Mesenchymal stem cell (in vitro differentiated cells and primary cell): ENCODE results near the gene UGT1A10.

Source experiments
- DNase-seq: peaks from one replicate; pipeline ENCODE4 v3.0.0-alpha.2; 2013
- H2AFZ ChIP-seq: one replicate; pipeline ENCODE4 v1.6.1; 2013; ENCODE audit warnings: low read depth, mild to moderate bottlenecking, control low read depth, inconsistent platforms, low read length, moderate library complexity
- H2AK5ac ChIP-seq: 2 replicates; pipeline ENCODE4 v1.6.1; 2013; ENCODE audit warnings: low read length, moderate library complexity, mild to moderate bottlenecking, inconsistent platforms; ENCODE audit not compliant: severe bottlenecking
- H2BK120ac ChIP-seq: one replicate; pipeline ENCODE4 v1.6.1; 2013; ENCODE audit warnings: low read depth, mild to moderate bottlenecking, inconsistent platforms, low read length, moderate library complexity
- H2BK12ac ChIP-seq, 2 experiments: one replicate each; pipeline ENCODE4 v1.6.1; 2013; ENCODE audit warnings: inconsistent platforms in 2 of 2, low read length in 2 of 2, mild to moderate bottlenecking in 2 of 2, moderate library complexity in 2 of 2, control low read depth in 1 of 2
- H2BK15ac ChIP-seq: one replicate; pipeline ENCODE4 v1.6.1; 2013; ENCODE audit warnings: mild to moderate bottlenecking, low read depth, inconsistent platforms; ENCODE audit not compliant: poor library complexity, severe bottlenecking
- H2BK5ac ChIP-seq: 2 replicates; pipeline ENCODE4 v1.6.1; 2013; ENCODE audit warnings: low read depth, mild to moderate bottlenecking, low read length, control low read depth, inconsistent platforms; ENCODE audit not compliant: poor library complexity, severe bottlenecking
- H3K14ac ChIP-seq, 2 experiments: one replicate each; pipeline ENCODE4 v1.6.1; 2013; ENCODE audit warnings: inconsistent platforms in 2 of 2, low read length in 2 of 2, control low read depth in 1 of 2, mild to moderate bottlenecking in 1 of 2, moderate library complexity in 1 of 2
- H3K18ac ChIP-seq, 2 experiments: one replicate each; pipeline ENCODE4 v1.6.1; 2013; ENCODE audit warnings: inconsistent platforms in 2 of 2, low read length in 2 of 2, control low read depth in 1 of 2, low read depth in 1 of 2, mild to moderate bottlenecking in 1 of 2
- H3K23ac ChIP-seq, 2 experiments: one replicate each; pipeline ENCODE4 v1.6.1; 2013; ENCODE audit warnings: inconsistent platforms in 2 of 2, low read length in 2 of 2, mild to moderate bottlenecking in 2 of 2, moderate library complexity in 2 of 2, control low read depth in 1 of 2
- H3K27ac ChIP-seq: 2 replicates; pipeline ENCODE4 v1.5.1; 2013; ENCODE audit warnings: mild to moderate bottlenecking, moderate library complexity, low read length, control low read depth, inconsistent platforms; ENCODE audit not compliant: poor library complexity, severe bottlenecking
- H3K27me3 ChIP-seq, 2 experiments: 2 replicates each; pipeline versions ENCODE4 v1.6.1 to v1.7.0; 2013; ENCODE audit warnings: low read length in 2 of 2, mild to moderate bottlenecking in 2 of 2, moderate library complexity in 2 of 2, control low read depth in 1 of 2, inconsistent platforms in 1 of 2; ENCODE audit not compliant: control insufficient read depth in 1 of 2, insufficient read depth in 1 of 2
- H3K36me3 ChIP-seq, 2 experiments: 2 replicates each; pipeline versions ENCODE4 v1.6.1 to v1.7.0; 2013; ENCODE audit warnings: low read length in 2 of 2, control low read depth in 1 of 2, inconsistent platforms in 1 of 2, low read depth in 1 of 2, mild to moderate bottlenecking in 1 of 2; ENCODE audit not compliant: insufficient read depth in 2 of 2, control insufficient read depth in 1 of 2
- H3K4ac ChIP-seq, 2 experiments: one replicate each; pipeline ENCODE4 v1.6.1; 2013; ENCODE audit warnings: inconsistent platforms in 2 of 2, low read length in 2 of 2, mild to moderate bottlenecking in 2 of 2, moderate library complexity in 2 of 2, control low read depth in 1 of 2, low read depth in 1 of 2
- H3K4me1 ChIP-seq: 2 replicates; pipeline ENCODE4 v1.6.1; 2013; ENCODE audit warnings: low read depth, low read length, control low read depth; ENCODE audit not compliant: control insufficient read depth, insufficient read depth
- H3K4me2 ChIP-seq: 2 replicates; pipeline ENCODE4 v1.6.1; 2013; ENCODE audit warnings: low read length, mild to moderate bottlenecking, inconsistent platforms; ENCODE audit not compliant: poor library complexity, severe bottlenecking
- H3K4me3 ChIP-seq, 2 experiments: 2 replicates each; pipeline versions ENCODE4 v1.5.1 to v1.7.0; 2013; ENCODE audit warnings: low read length in 2 of 2, mild to moderate bottlenecking in 2 of 2, control low read depth in 1 of 2, low read depth in 1 of 2; ENCODE audit not compliant: insufficient read depth in 1 of 2
- H3K79me1 ChIP-seq: replicated peaks from 2 replicates; pipeline ENCODE4 v1.6.1; 2013; ENCODE audit warnings: mild to moderate bottlenecking, control low read depth, low read length, inconsistent platforms; ENCODE audit not compliant: poor library complexity, severe bottlenecking
- H3K9ac ChIP-seq: 2 replicates; pipeline ENCODE4 v1.7.0; 2013; ENCODE audit warnings: mild to moderate bottlenecking, low read length, moderate library complexity
- H3K9me3 ChIP-seq: 2 replicates; pipeline ENCODE4 v1.7.0; 2013; ENCODE audit warnings: mild to moderate bottlenecking, low read length; ENCODE audit not compliant: control insufficient read depth
- H4K8ac ChIP-seq: one replicate; pipeline ENCODE4 v1.6.1; 2013; ENCODE audit warnings: inconsistent platforms, mild to moderate bottlenecking, low read length, moderate library complexity
- H4K91ac ChIP-seq: one replicate; pipeline ENCODE4 v1.6.1; 2013; ENCODE audit warnings: mild to moderate bottlenecking, low read length, inconsistent platforms
- WGBS: methylation state at CpG from one replicate; pipeline ENCODE4 v1.1.7; 2013; ENCODE audit warnings: mixed read lengths; 5-methylcytosine and 5-hydroxymethylcytosine counted together

UGT1A10 gene

DNA sequence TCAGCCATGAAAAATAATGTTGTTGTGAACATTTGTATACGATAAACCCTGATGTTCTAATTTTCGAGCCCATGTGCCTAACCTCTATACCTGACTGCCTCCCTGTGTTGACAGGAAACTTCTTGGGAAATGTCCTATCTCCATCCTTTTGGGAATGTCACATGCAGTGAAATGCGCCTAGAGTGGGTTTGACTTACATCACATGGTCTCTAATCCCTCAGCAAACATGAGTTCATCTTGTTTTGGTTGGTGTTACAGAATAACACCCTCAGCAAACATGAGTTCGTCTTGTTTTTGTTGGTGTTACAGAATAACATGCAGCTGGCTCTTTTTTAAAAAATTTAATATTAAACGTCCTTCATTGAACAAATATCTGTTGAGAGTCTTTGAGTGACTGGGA is 52.1 kb downstream of the UGT1A10 start:
- Histone ChIP-seq H3K4me2 (no peak overlapping the region), H4K8ac (no peak overlapping the region), H3K4ac (no peak overlapping the region), H2BK15ac (no peak overlapping the region), H3K27ac (no peak overlapping the region), H2AK5ac (no peak overlapping the region), H4K91ac (no peak overlapping the region), H2BK5ac (no peak overlapping the region), H2AFZ (no peak overlapping the region), H3K18ac (no peak overlapping the region), H3K4me3 (no peak overlapping the region), H3K23ac (no peak overlapping the region), H3K4me1 (no peaks in the 10 kb centered on the region), H3K14ac (no peak overlapping the region), H2BK12ac (no peak overlapping the region), H3K27me3 (peaks cover 0 to 19% of the 10 kb centered on the region in 2 experiments), H2BK120ac (no peak overlapping the region), H3K9me3 (no peaks in the 10 kb centered on the region), H3K36me3 (no peaks in the 10 kb centered on the region), H3K9ac (no peak overlapping the region), H3K79me1 (no peaks in the 10 kb centered on the region)
- DNase-seq, result no peak
- WGBS, result 86% methylated on average over 4 of the region's 5 CpGs

DNA sequence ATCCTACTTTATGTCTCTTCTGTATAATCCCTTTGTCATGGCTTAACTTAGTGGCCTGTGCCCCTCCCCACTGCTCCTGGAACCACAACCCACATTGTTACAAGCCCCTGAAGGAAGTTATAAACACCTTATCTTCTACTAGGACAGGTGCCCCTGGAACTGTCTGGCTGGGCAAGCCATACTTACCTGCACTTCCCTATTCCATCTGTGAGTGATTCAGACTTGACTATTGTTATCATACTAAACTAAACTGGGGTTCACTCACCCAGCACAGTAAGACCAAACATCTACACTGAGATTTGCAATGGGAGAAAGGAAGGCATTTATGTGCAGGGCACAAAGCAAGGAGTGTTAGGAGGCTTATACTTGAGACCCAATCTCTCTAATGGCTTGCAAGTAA is 52.8 kb downstream of the UGT1A10 start:
- Histone ChIP-seq H3K79me1 (no peaks in the 10 kb centered on the region), H2BK15ac (no peak overlapping the region), H2AK5ac (no peak overlapping the region), H3K14ac (no peak overlapping the region), H3K4ac (no peak overlapping the region), H3K27ac (no peak overlapping the region), H3K27me3 (peaks cover 0 to 19% of the 10 kb centered on the region in 2 experiments), H4K91ac (no peak overlapping the region), H3K4me3 (no peak overlapping the region), H2BK120ac (no peak overlapping the region), H3K9ac (no peak overlapping the region), H4K8ac (no peak overlapping the region), H3K4me1 (no peaks in the 10 kb centered on the region), H3K18ac (no peak overlapping the region), H2AFZ (no peak overlapping the region), H3K36me3 (no peaks in the 10 kb centered on the region), H2BK12ac (no peak overlapping the region), H3K23ac (no peak overlapping the region), H3K9me3 (no peaks in the 10 kb centered on the region), H3K4me2 (no peak overlapping the region), H2BK5ac (no peak overlapping the region)
- DNase-seq, result no peak

DNA sequence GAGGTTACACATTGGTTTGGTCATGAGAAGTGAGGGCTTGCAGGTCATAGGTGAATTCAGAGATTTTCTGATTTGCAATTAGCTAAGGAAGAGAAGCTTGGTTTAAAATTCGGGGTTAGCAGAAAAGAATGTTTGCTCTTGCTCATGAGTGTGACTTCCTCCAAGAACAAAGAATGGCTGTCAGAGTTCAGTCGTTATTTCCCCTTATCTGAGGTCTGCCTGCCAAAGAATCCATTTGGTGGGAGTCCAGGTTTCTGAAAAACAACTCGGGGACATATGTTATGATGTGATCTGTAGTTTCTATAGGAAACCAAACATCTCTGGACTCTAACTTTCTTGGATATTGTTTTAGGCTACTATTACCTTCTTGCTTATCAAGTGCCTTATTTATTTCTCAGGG is 53.3 kb downstream of the UGT1A10 start:
- H4K91ac ChIP-seq, result no peak overlapping the region
- no peak overlapping the region for H3K4me2 ChIP-seq
- H2BK120ac ChIP-seq, result no peak overlapping the region
- H3K9me3 ChIP-seq, result no peaks in the 10 kb centered on the region
- no peak overlapping the region for H2AK5ac ChIP-seq
- H3K4me1 ChIP-seq, result no peaks in the 10 kb centered on the region
- H3K9ac ChIP-seq, result no peak overlapping the region
- H2BK5ac ChIP-seq, result no peak overlapping the region
- no peak overlapping the region for H2BK12ac ChIP-seq
- no peak overlapping the region for H3K4ac ChIP-seq
- no peak overlapping the region for H3K4me3 ChIP-seq
- no peaks in the 10 kb centered on the region for H3K36me3 ChIP-seq
- peaks cover 0 to 19% of the 10 kb centered on the region in 2 experiments for H3K27me3 ChIP-seq
- 57% methylated on average over 3 of the region's 3 CpGs for WGBS
- H2AFZ ChIP-seq, result no peak overlapping the region
- no peak overlapping the region for H3K27ac ChIP-seq
- H4K8ac ChIP-seq, result no peak overlapping the region
- no peak overlapping the region for H2BK15ac ChIP-seq
- H3K14ac ChIP-seq, result no peak overlapping the region
- H3K79me1 ChIP-seq, result no peaks in the 10 kb centered on the region
- no peak for DNase-seq
- no peak overlapping the region for H3K18ac ChIP-seq
- H3K23ac ChIP-seq, result no peak overlapping the region

DNA sequence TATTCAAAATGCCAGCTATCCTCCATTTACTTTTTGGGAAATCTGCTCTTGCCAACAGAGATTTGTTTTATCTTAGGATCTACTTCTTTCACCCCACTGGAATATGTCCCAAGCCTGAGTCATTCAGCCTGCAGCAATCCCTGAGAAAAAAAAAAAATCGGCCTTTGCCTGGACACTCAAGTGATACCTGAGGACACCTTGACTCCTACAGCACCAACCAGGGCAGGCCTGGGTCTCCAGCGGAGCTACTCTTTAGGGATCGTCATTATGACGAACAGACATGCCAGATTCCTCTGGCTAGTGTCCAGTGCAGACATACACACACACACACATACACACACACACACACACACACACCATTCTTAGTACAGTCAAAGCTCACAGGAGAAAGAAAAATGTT is 54.2 kb downstream of the UGT1A10 start:
- H3K4ac ChIP-seq, result no peak overlapping the region
- no peak overlapping the region for H3K4me2 ChIP-seq
- peaks cover 0 to 19% of the 10 kb centered on the region in 2 experiments for H3K27me3 ChIP-seq
- no peak overlapping the region for H2AK5ac ChIP-seq
- no peak overlapping the region for H3K4me3 ChIP-seq
- no peaks in the 10 kb centered on the region for H3K9me3 ChIP-seq
- WGBS, result 85% methylated on average over 4 of the region's 4 CpGs
- no peak overlapping the region for H3K18ac ChIP-seq
- no peak overlapping the region for H3K9ac ChIP-seq
- no peaks in the 10 kb centered on the region for H3K4me1 ChIP-seq
- no peak overlapping the region for H3K27ac ChIP-seq
- no peak overlapping the region for H2BK5ac ChIP-seq
- no peak overlapping the region for H2BK120ac ChIP-seq
- DNase-seq, result no peak
- H4K91ac ChIP-seq, result no peak overlapping the region
- no peak overlapping the region for H4K8ac ChIP-seq
- H2BK12ac ChIP-seq, result no peak overlapping the region
- no peaks in the 10 kb centered on the region for H3K36me3 ChIP-seq
- H3K14ac ChIP-seq, result no peak overlapping the region
- H3K23ac ChIP-seq, result no peak overlapping the region
- H2BK15ac ChIP-seq, result no peak overlapping the region
- H3K79me1 ChIP-seq, result no peaks in the 10 kb centered on the region
- H2AFZ ChIP-seq, result no peak overlapping the region
